ENCODE data around the gene ZNF205. TPM values are rescaled to one million over a fixed set of nuclear protein-coding genes. Genes with fewer than 3 reads are reported as not detected.
"Not testable (repeated sequence)": the region's sequence is repeated elsewhere in the genome, so short reads cannot be mapped to it uniquely, and the experiment has no call there.

The ZNF205 gene
- total and polyA plus RNA-seq, 9 of the 15 experiments (the other 6 are each of a cell fraction or from before 2014, with no cell fraction given): 2.4 to 11.8 (median 5.1) TPM; not detected in 2

DNA sequence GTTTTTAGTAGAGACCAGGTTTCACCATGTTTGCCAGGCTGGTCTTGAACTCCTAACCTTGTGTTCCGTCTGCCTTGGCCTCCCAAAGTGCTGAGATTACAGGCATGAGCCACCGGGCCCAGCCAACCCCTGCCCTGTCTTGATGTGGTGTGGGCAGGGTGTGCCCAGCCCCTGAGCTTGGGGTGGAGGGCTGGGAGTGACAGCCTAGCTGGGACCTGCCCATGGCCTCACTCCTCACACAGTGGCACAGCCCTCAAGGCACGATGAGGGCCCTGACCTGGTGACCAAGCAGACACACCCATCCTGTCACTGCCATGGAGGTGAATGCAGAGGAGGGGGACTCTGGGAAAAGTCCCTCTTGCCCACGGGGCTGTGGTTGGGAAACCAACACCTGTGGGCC is 43.9 kb upstream of the ZNF205 start (continued):
- TF ChIP-seq, protein P1, sequence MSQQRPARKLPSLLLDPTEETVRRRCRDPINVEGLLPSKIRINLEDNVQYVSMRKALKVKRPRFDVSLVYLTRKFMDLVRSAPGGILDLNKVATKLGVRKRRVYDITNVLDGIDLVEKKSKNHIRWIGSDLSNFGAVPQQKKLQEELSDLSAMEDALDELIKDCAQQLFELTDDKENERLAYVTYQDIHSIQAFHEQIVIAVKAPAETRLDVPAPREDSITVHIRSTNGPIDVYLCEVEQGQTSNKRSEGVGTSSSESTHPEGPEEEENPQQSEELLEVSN (IDR thresholded peaks at IDR 0.05; ENCODE audit: borderline replicate concordance in 1 of 2, extremely low read depth in 1 of 2, insufficient read depth in 1 of 2, insufficient read length in 1 of 2, low read depth in 1 of 2, low read length in 1 of 2, poor library complexity in 1 of 2, severe bottlenecking in 1 of 2): no peak
- TF ChIP-seq FOXK2 (conservative IDR thresholded peaks at IDR 0.05 in 1 of 2, IDR thresholded peaks at IDR 0.05 in 1 of 2; ENCODE audit: low read depth in 2 of 2) (no peak), NCOA2 (IDR thresholded peaks at IDR 0.05; ENCODE audit: partially characterized antibody in 2 of 2) (no peak), KDM1A (IDR thresholded peaks at IDR 0.05) (no peak), ETV6 (IDR thresholded peaks at IDR 0.05; ENCODE audit: borderline replicate concordance in 1 of 2, low read depth in 2 of 2, low read length in 1 of 2) (no peak), ETV6 (CRISPR knock-in tag; IDR thresholded peaks at IDR 0.05; ENCODE audit: borderline replicate concordance) (no peak), ZNF57 (CRISPR knock-in tag; IDR thresholded peaks at IDR 0.05) (no peak)
- TF ChIP-seq, protein P2, sequence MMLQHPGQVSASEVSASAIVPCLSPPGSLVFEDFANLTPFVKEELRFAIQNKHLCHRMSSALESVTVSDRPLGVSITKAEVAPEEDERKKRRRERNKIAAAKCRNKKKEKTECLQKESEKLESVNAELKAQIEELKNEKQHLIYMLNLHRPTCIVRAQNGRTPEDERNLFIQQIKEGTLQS (IDR thresholded peaks at IDR 0.05): no peak
- TF ChIP-seq, protein P2 (CRISPR knock-in tag; conservative IDR thresholded peaks at IDR 0.05): no peak

DNA sequence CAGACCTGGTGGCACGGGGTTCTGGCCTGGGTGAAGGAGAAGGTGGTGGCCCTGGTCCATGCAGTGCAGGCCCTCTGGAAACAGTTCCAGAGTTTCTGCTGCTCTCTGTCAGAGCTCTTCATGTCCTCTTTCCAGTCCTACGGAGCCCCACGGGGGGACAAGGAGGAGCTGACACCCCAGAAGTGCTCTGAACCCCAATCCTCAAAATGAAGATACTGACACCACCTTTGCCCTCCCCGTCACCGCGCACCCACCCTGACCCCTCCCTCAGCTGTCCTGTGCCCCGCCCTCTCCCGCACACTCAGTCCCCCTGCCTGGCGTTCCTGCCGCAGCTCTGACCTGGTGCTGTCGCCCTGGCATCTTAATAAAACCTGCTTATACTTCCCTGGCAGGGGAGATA is 43.2 kb upstream of the ZNF205 start:
- H3K4me2 ChIP-seq (ENCODE audit: insufficient read depth, low read length); H3K9ac ChIP-seq (ENCODE audit: insufficient read depth in 1 of 2, low read depth in 2 of 2, low read length in 2 of 2); H3K27me3 ChIP-seq (ENCODE audit: control insufficient read depth in 2 of 2, insufficient read depth in 2 of 2, low read length in 2 of 2); ATAC-seq; in situ Hi-C loops (cut with MboI); H3K79me2 ChIP-seq (ENCODE audit: control insufficient read depth, insufficient read depth, low read length); BruUV-seq (replicated peaks); H3K36me3 ChIP-seq (ENCODE audit: control insufficient read depth, insufficient read depth, low read length); H3K9me3 ChIP-seq (replicated peaks; ENCODE audit: control insufficient read depth, insufficient read depth, low read depth, low read length); DNase-seq (ENCODE audit: extremely low read depth in 1 of 4, low spot score in 3 of 4); H4K20me1 ChIP-seq (replicated peaks; ENCODE audit: control insufficient read depth, insufficient read depth, low read length); H3K27ac ChIP-seq (ENCODE audit: extremely low read depth, low read depth, low read length); intact Hi-C loops (cut with micrococcal nuclease); FAIRE-seq; CTCF ChIA-PET (ENCODE audit: low intra/inter-chr PET ratio); H3K4me3 ChIP-seq; H3K9me1 ChIP-seq (ENCODE audit: control insufficient read depth, insufficient read depth, low read length): not testable (repeated sequence)
- H3K4me1 ChIP-seq (replicated peaks in 1 of 2; ENCODE audit: control insufficient read depth in 2 of 2, insufficient read depth in 2 of 2, low read length in 2 of 2): peaks cover 8 to 41% of the 10 kb centered on the region in 2 experiments; a peak in 4 of 5 replicates
- 58% methylated on average over 6 of the region's 11 CpGs for WGBS (ENCODE audit: insufficient coverage, low coverage, missing lambda C conversion rate)
- POLR2A ChIA-PET: interaction anchor here (0.5 kb wide), 1 partner anchor 170 kb away, joined by 3 read pairs; no protein-coding TSS in a partner anchor
- H2AFZ ChIP-seq (ENCODE audit: low read depth, low read length): 0 out of 2 replicates have a peak overlapping the region, but pooled peaks have one; percentile 4
